PC-3 (cell line): Measurements from ENCODE around the gene DOCK1. TPM values are rescaled to one million over a fixed set of nuclear protein-coding genes. Genes with fewer than 3 reads are reported as not detected.

Source experiments
- ATAC-seq: fragments of 200-7000 bp; cut with Tn5 transposase; 2 replicates; pipeline ENCODE4 v1.9.1; 2020; ENCODE audit warnings: mild to moderate bottlenecking, moderate library complexity
- BruUV-seq: library from RNA; stranded (reverse); fragments of 400-500 nt; replicated peaks from 2 replicates; lab custom pipeline; 2021; lab: Mats Ljungman, UMichigan
- CTCF ChIA-PET: fragments of 300-600 bp; sonication (Branson Sonifier 250); formaldehyde crosslinking; loops from one replicate; lab custom pipeline; 2022; ENCODE audit warnings: antibody characterized with exemption; lab: Charles Lee
- POLR2A ChIA-PET: fragments of 300-600 bp; sonication (Branson Sonifier 250); formaldehyde crosslinking; loops from one replicate; lab custom pipeline; 2022; ENCODE audit warnings: antibody characterized with exemption; ENCODE audit not compliant: unreplicated experiment; lab: Charles Lee
- DNase-seq: peaks from one replicate; pipeline ENCODE4 v3.0.0-alpha.2; 2015
- H2AFZ ChIP-seq: fragments of 300-600 bp; sonication (generic); 2 replicates; pipeline ENCODE4 v1.6.0; 2016; ENCODE audit warnings: antibody characterized with exemption, low read length
- H3F3A ChIP-seq: fragments of 300-600 bp; sonication (generic); one replicate; pipeline ENCODE4 v1.6.0; 2017; ENCODE audit warnings: antibody characterized with exemption, low read length, control low read depth, mild to moderate bottlenecking; ENCODE audit not compliant: unreplicated experiment
- H3K27ac ChIP-seq: fragments of 300-600 bp; sonication (generic); 2 replicates; pipeline ENCODE4 v1.5.1; 2016; ENCODE audit warnings: mild to moderate bottlenecking, low read length
- H3K27me3 ChIP-seq: fragments of 300-600 bp; sonication (generic); 2 replicates; pipeline ENCODE4 v1.6.1; 2016; ENCODE audit warnings: low read length, mixed read lengths
- H3K36me3 ChIP-seq: fragments of 300-600 bp; sonication (generic); 2 replicates; pipeline ENCODE4 v1.6.1; 2016; ENCODE audit warnings: low read depth, mixed run types, low read length, mixed read lengths
- H3K4me1 ChIP-seq: fragments of 300-600 bp; sonication (generic); 2 replicates; pipeline ENCODE4 v1.5.1; 2016; ENCODE audit warnings: low read length; ENCODE audit not compliant: insufficient read depth
- H3K4me2 ChIP-seq: fragments of 300-600 bp; sonication (generic); 2 replicates; pipeline ENCODE4 v1.6.0; 2016; ENCODE audit warnings: low read length
- H3K4me3 ChIP-seq: fragments of 300-600 bp; sonication (generic); 2 replicates; pipeline ENCODE4 v1.5.1; 2016; ENCODE audit warnings: mild to moderate bottlenecking, low read length, mixed read lengths
- H3K79me2 ChIP-seq: fragments of 300-600 bp; sonication (generic); 2 replicates; pipeline ENCODE4 v1.6.1; 2017; ENCODE audit warnings: low read length, mixed read lengths
- H3K9ac ChIP-seq: fragments of 300-600 bp; sonication (generic); 2 replicates; pipeline ENCODE4 v1.6.0; 2016; ENCODE audit warnings: mild to moderate bottlenecking, low read length
- H3K9me2 ChIP-seq: fragments of 300-600 bp; sonication (generic); replicated peaks from 2 replicates; pipeline ENCODE4 v1.6.1; 2016; ENCODE audit warnings: mixed run types, low read length, mixed read lengths
- H3K9me3 ChIP-seq: fragments of 300-600 bp; sonication (generic); 2 replicates; pipeline ENCODE4 v1.6.1; 2016; ENCODE audit warnings: low read length, mixed read lengths
- H4K20me1 ChIP-seq: fragments of 300-600 bp; sonication (generic); 2 replicates; pipeline ENCODE4 v1.6.1; 2016; ENCODE audit warnings: low read length, mixed read lengths
- CTCF ChIP-seq: fragments of 300-600 bp; sonication (generic); conservative IDR thresholded peaks from 2 replicates; pipeline ENCODE4 v1.5.1; 2017; ENCODE audit warnings: antibody characterized with exemption, low read depth, mild to moderate bottlenecking, low read length
- EZH2 ChIP-seq: fragments of 300-600 bp; sonication (generic); IDR thresholded peaks from one replicate; pipeline ENCODE4 v1.6.1; 2017; ENCODE audit warnings: antibody characterized with exemption, mild to moderate bottlenecking, low read length; ENCODE audit not compliant: unreplicated experiment
- EZH2phosphoT487 ChIP-seq: fragments of 300-600 bp; sonication (generic); IDR thresholded peaks from 2 replicates; pipeline ENCODE4 v1.6.1; 2018; ENCODE audit warnings: mild to moderate bottlenecking, antibody characterized with exemption, low read length, borderline replicate concordance
- intact Hi-C: fragments of 100-400 bp; cut with micrococcal nuclease; formaldehyde crosslinking; loops from 2 replicates; pipeline ENCODE4 v1.9.0; 2023
- total RNA-seq: library from RNA; depleted of rRNA; stranded (reverse); fragments of >200 nt; gene quantifications from 2 replicates; pipeline ENCODE4 v1.2.3, GENCODE V29; 2014

Gene DOCK1
- total RNA-seq, 1 experiment from 2014 or later = 34.3 TPM

GRCh38 chr10:127243490-127244272 lies 338.5 kb downstream of the DOCK1 start:
- H3K4me2 ChIP-seq = no peak overlapping the region
- ChIA-PET POLR2A (no interaction called here), CTCF (interaction anchor here (0.6 kb wide), 2 partner anchors 9 to 152 kb away, joined by 3 read pairs; no protein-coding TSS in a partner anchor)
- no peaks in the 10 kb centered on the region for H3K9me3 ChIP-seq
- no peaks in the 10 kb centered on the region for H3K4me1 ChIP-seq
- intact Hi-C loops = no loop called here
- no peak overlapping the region for H3K4me3 ChIP-seq
- no peak overlapping the region for H3K9ac ChIP-seq
- TF ChIP-seq CTCF = peak; percentile 73
- TF ChIP-seq EZH2 = no peak
- no peaks in the 10 kb centered on the region for H3K79me2 ChIP-seq
- H3F3A ChIP-seq = no peaks in the 10 kb centered on the region
- H2AFZ ChIP-seq = no peak overlapping the region
- H3K36me3 ChIP-seq = no peaks in the 10 kb centered on the region
- ATAC-seq = peak; percentile 73
- no peaks in the 10 kb centered on the region for H4K20me1 ChIP-seq
- no TSS peak for BruUV-seq
- no peak overlapping the region for H3K27ac ChIP-seq
- peak; percentile 50 for DNase-seq
- H3K27me3 ChIP-seq = no peaks in the 10 kb centered on the region
- H3K9me2 ChIP-seq = no peaks in the 10 kb centered on the region

GRCh38 chr10:127245456-127245855 lies 340.2 kb downstream of the DOCK1 start:
- no peak for TF ChIP-seq EZH2phosphoT487
- no peak for TF ChIP-seq EZH2
- TF ChIP-seq CTCF = no peak
- DNase-seq (no peak), ATAC-seq (no peak)
- ChIA-PET POLR2A (no interaction called here), CTCF (no interaction called here)
- Histone ChIP-seq H3K27me3 (no peaks in the 10 kb centered on the region), H3K4me1 (no peaks in the 10 kb centered on the region), H3K27ac (no peak overlapping the region), H3K9ac (no peak overlapping the region), H3K79me2 (no peaks in the 10 kb centered on the region), H3K9me3 (no peaks in the 10 kb centered on the region), H3K36me3 (no peaks in the 10 kb centered on the region), H3K4me2 (no peak overlapping the region), H3K4me3 (no peak overlapping the region), H3K9me2 (no peaks in the 10 kb centered on the region), H2AFZ (no peak overlapping the region), H3F3A (no peaks in the 10 kb centered on the region), H4K20me1 (no peaks in the 10 kb centered on the region)
- intact Hi-C loops = no loop called here
- no TSS peak for BruUV-seq

GRCh38 chr10:127250031-127250430 lies 344.8 kb downstream of the DOCK1 start:
- Histone ChIP-seq H2AFZ (no peak overlapping the region), H3K79me2 (no peaks in the 10 kb centered on the region), H3K9me3 (no peaks in the 10 kb centered on the region), H3K27ac (no peak overlapping the region), H3F3A (no peaks in the 10 kb centered on the region), H3K9me2 (no peaks in the 10 kb centered on the region), H3K27me3 (no peaks in the 10 kb centered on the region), H4K20me1 (no peaks in the 10 kb centered on the region), H3K36me3 (no peaks in the 10 kb centered on the region), H3K4me3 (no peak overlapping the region), H3K4me2 (no peak overlapping the region), H3K4me1 (no peaks in the 10 kb centered on the region), H3K9ac (no peak overlapping the region)
- DNase-seq = no peak
- ATAC-seq = no peak
- intact Hi-C loops = no loop called here
- BruUV-seq = no TSS peak
- CTCF ChIA-PET = no interaction called here
- POLR2A ChIA-PET = no interaction called here
- TF ChIP-seq EZH2phosphoT487 (no peak), EZH2 (no peak), CTCF (no peak)
